OCI-LY7 (cell line): Measurements from ENCODE around the gene DNAAF2. TPM values are rescaled to one million over a fixed set of nuclear protein-coding genes. Genes with fewer than 3 reads are reported as not detected.

Experiments
- BruUV-seq: library from RNA; stranded (reverse); fragments of 400-500 nt; replicated peaks from 2 replicates; lab custom pipeline; 2021; lab: Mats Ljungman, UMichigan
- CTCF ChIA-PET: fragments of 300-600 bp; sonication (Branson Sonifier 250); formaldehyde crosslinking; loops from one replicate; lab custom pipeline; 2022; ENCODE audit warnings: antibody characterized with exemption; ENCODE audit not compliant: unreplicated experiment; lab: Charles Lee
- POLR2A ChIA-PET: fragments of 300-600 bp; sonication (Branson Sonifier 250); formaldehyde crosslinking; loops from one replicate; lab custom pipeline; 2022; ENCODE audit warnings: antibody characterized with exemption; lab: Charles Lee
- DNase-seq: peaks from one replicate; pipeline ENCODE4 v3.0.0-alpha.2; 2015; ENCODE audit warnings: low spot score
- H2AFZ ChIP-seq: fragments of 200-600 bp; sonication (generic), shearing (Covaris generic); 2 replicates; pipeline ENCODE4 v1.6.1; 2014; ENCODE audit warnings: mild to moderate bottlenecking, antibody characterized with exemption, low read length, moderate library complexity
- H3K27ac ChIP-seq: fragments of 200-600 bp; sonication (generic); 2 replicates; pipeline ENCODE4 v1.5.1; 2014; ENCODE audit warnings: mixed run types, low read depth, mild to moderate bottlenecking, moderate library complexity, low read length, inconsistent platforms; ENCODE audit not compliant: poor library complexity, severe bottlenecking
- H3K36me3 ChIP-seq: fragments of 200-600 bp; sonication (generic); 2 replicates; pipeline ENCODE4 v1.6.1; 2014; ENCODE audit warnings: mild to moderate bottlenecking, antibody characterized with exemption, low read length, moderate library complexity, mixed read lengths; ENCODE audit not compliant: insufficient read depth
- H3K4me1 ChIP-seq: fragments of 200-600 bp; sonication (generic); 2 replicates; pipeline ENCODE4 v1.5.1; 2014; ENCODE audit warnings: mild to moderate bottlenecking, low read length; ENCODE audit not compliant: insufficient read depth, poor library complexity, severe bottlenecking
- H3K4me2 ChIP-seq: fragments of 200-600 bp; sonication (generic); 2 replicates; pipeline ENCODE4 v1.6.1; 2014; ENCODE audit warnings: mild to moderate bottlenecking, low read length
- H3K4me3 ChIP-seq: fragments of 200-600 bp; sonication (generic); 2 replicates; pipeline ENCODE4 v1.5.1; 2014; ENCODE audit warnings: mild to moderate bottlenecking, low read depth, low read length; ENCODE audit not compliant: poor library complexity, severe bottlenecking
- H3K79me2 ChIP-seq: fragments of 200-600 bp; sonication (generic); 2 replicates; pipeline ENCODE4 v1.6.1; 2016; ENCODE audit warnings: low read depth, mild to moderate bottlenecking, low read length, moderate library complexity, mixed read lengths; ENCODE audit not compliant: insufficient read depth
- H3K9me2 ChIP-seq: fragments of 200-600 bp; sonication (generic); 2 replicates; pipeline ENCODE4 v1.6.1; 2016; ENCODE audit warnings: mild to moderate bottlenecking, low read length, mixed read lengths; ENCODE audit not compliant: insufficient read depth
- H3K9me3 ChIP-seq: fragments of 200-600 bp; sonication (generic); 2 replicates; pipeline ENCODE4 v1.6.1; 2014; ENCODE audit warnings: mild to moderate bottlenecking, mixed run types, low read length, mixed read lengths
- H4K20me1 ChIP-seq: fragments of 200-600 bp; sonication (generic); 2 replicates; pipeline ENCODE4 v1.6.1; 2014; ENCODE audit warnings: mild to moderate bottlenecking, antibody characterized with exemption, low read length, moderate library complexity, mixed read lengths; ENCODE audit not compliant: insufficient read depth
- CTCF ChIP-seq: fragments of 200-600 bp; sonication (generic); conservative IDR thresholded peaks from 2 replicates; pipeline ENCODE4 v1.5.1; 2014; ENCODE audit warnings: mild to moderate bottlenecking, antibody characterized with exemption, low read length, moderate library complexity, mixed read lengths
- EZH2phosphoT487 ChIP-seq: fragments of 200-600 bp; sonication (generic); IDR thresholded peaks from 2 replicates; pipeline ENCODE4 v1.6.1; 2018; ENCODE audit warnings: low read depth, borderline replicate concordance, mild to moderate bottlenecking, mixed run types, antibody characterized with exemption, low read length, moderate library complexity, mixed read lengths
- intact Hi-C: fragments of 100-400 bp; cut with micrococcal nuclease; formaldehyde crosslinking; loops from one replicate; pipeline ENCODE4 v1.10.0; 2022; ENCODE audit not compliant: unreplicated experiment
- small RNA-seq: library from RNA; depleted of rRNA; stranded (forward); fragments of <200 nt; gene quantifications from one replicate; pipeline ENCODE3, GENCODE V24; 2014
- total RNA-seq, 2 experiments: library from RNA; depleted of rRNA in 1 of 2; stranded (reverse); fragments of >200 nt in 1 of 2; shearing (Covaris generic) in 1 of 2; gene quantifications; 2 replicates each; pipeline ENCODE4 v1.2.3, GENCODE V29; 2014 to 2022

The DNAAF2 gene
- total RNA-seq, 2 experiments from 2014 or later = 9.7 to 14.7 TPM

GRCh38 chr14:49581209-49582112 lies 53.6 kb downstream of the DNAAF2 start:
- no peak for DNase-seq
- H3K4me1 ChIP-seq = peaks cover 36% of the 10 kb centered on the region
- TF ChIP-seq CTCF (no peak), EZH2phosphoT487 (no peak)
- no peaks in the 10 kb centered on the region for H3K9me3 ChIP-seq
- H2AFZ ChIP-seq = no peak overlapping the region
- peaks cover 60% of the 10 kb centered on the region for H3K79me2 ChIP-seq
- ChIA-PET POLR2A (no interaction called here), CTCF (no interaction called here)
- H4K20me1 ChIP-seq = peaks cover 41% of the 10 kb centered on the region
- no TSS peak for BruUV-seq
- H3K4me3 ChIP-seq = no peak overlapping the region
- peak overlapping the region; percentile 76 for H3K4me2 ChIP-seq
- no peaks in the 10 kb centered on the region for H3K9me2 ChIP-seq
- peak overlapping the region; percentile 23 for H3K27ac ChIP-seq
- intact Hi-C loops = no loop called here
- peaks cover 89% of the 10 kb centered on the region for H3K36me3 ChIP-seq

GRCh38 chr14:49579841-49580240 lies 55.2 kb downstream of the DNAAF2 start:
- H2AFZ ChIP-seq = no peak overlapping the region
- no peaks in the 10 kb centered on the region for H3K9me2 ChIP-seq
- TF ChIP-seq EZH2phosphoT487 = no peak
- peaks cover 90% of the 10 kb centered on the region for H3K36me3 ChIP-seq
- ChIA-PET POLR2A (interaction anchor here (0.6 kb wide), 2 partner anchors 44 to 245 kb away, joined by 3 read pairs; no protein-coding TSS in a partner anchor), CTCF (no interaction called here)
- intact Hi-C loops = no loop called here
- BruUV-seq = no TSS peak
- H3K79me2 ChIP-seq = peaks cover 46% of the 10 kb centered on the region
- H3K4me1 ChIP-seq = peaks cover 36% of the 10 kb centered on the region
- H3K4me3 ChIP-seq = no peak overlapping the region
- H3K9me3 ChIP-seq = no peaks in the 10 kb centered on the region
- H4K20me1 ChIP-seq = peaks cover 35% of the 10 kb centered on the region
- H3K27ac ChIP-seq = no peak overlapping the region
- no peak for DNase-seq
- no peak overlapping the region for H3K4me2 ChIP-seq

- Histone ChIP-seq H3K4me1 (peaks cover 20% of the 10 kb centered on the region), H3K4me2 (no peak overlapping the region), H3K27ac (no peak overlapping the region), H3K9me3 (no peaks in the 10 kb centered on the region), H3K79me2 (peaks cover 29% of the 10 kb centered on the region; the same call in 1 of the 2 replicates), H2AFZ (no peak overlapping the region), H3K4me3 (no peak overlapping the region), H3K9me2 (no peaks in the 10 kb centered on the region), H4K20me1 (peaks cover 19% of the 10 kb centered on the region), H3K36me3 (peaks cover 89% of the 10 kb centered on the region)
- TF ChIP-seq CTCF (no peak), EZH2phosphoT487 (no peak)
- BruUV-seq = no TSS peak
- POLR2A ChIA-PET = interaction anchor here (0.7 kb wide), 1 partner anchor 109 kb away, joined by 3 read pairs; no protein-coding TSS in a partner anchor
- CTCF ChIA-PET = no interaction called here
- intact Hi-C loops = no loop called here
- no peak for DNase-seq
Measured at GRCh38 chr14:49578141-49578540, 56.9 kb downstream of the DNAAF2 start.

Small RNAs within 50 kb of the gene (small RNA-seq; reads per million reads assigned to genes)
- not detected for gene AL139099.3
- gene AL139099.4 = not detected
- not detected for gene RF00019
- not detected for gene RNU6ATAC30P

Other genes with a start within 250 kb of the DNAAF2 start
- gene RPS29, start 48.9 kb downstream of the DNAAF2 start, total RNA-seq (2014; rRNA removed; shearing (Covaris generic)) = 3,800 and 6,504 TPM in 2 replicates
- gene RPS29, start 48.9 kb downstream of the DNAAF2 start, total RNA-seq (2022) = 2,010 and 2,518 TPM in 2 replicates
- gene LRR1, start 36.3 kb downstream of the DNAAF2 start, total RNA-seq (2014; rRNA removed; shearing (Covaris generic)) = 83.4 and 89.8 TPM in 2 replicates
- gene LRR1, start 36.3 kb downstream of the DNAAF2 start, total RNA-seq (2022) = 73.0 and 80.3 TPM in 2 replicates
- gene RPL36AL, start 14.6 kb downstream of the DNAAF2 start, total RNA-seq (2014; rRNA removed; shearing (Covaris generic)) = 257 and 441 TPM in 2 replicates
- 306 and 313 TPM in 2 replicates for gene RPL36AL, start 14.6 kb downstream of the DNAAF2 start, total RNA-seq (2022)
- 79.3 and 83.5 TPM in 2 replicates for gene MGAT2, start 14.4 kb downstream of the DNAAF2 start, total RNA-seq (2014; rRNA removed; shearing (Covaris generic))
- 70.0 and 71.7 TPM in 2 replicates for gene MGAT2, start 14.4 kb downstream of the DNAAF2 start, total RNA-seq (2022)
- 26.3 and 28.6 TPM in 2 replicates for gene POLE2, start 53.0 kb upstream of the DNAAF2 start, total RNA-seq (2014; rRNA removed; shearing (Covaris generic))
- gene POLE2, start 53.0 kb upstream of the DNAAF2 start, total RNA-seq (2022) = 30.3 and 36.8 TPM in 2 replicates
- 0.25 and 0.26 TPM in 2 replicates for gene KLHDC1, start 57.9 kb upstream of the DNAAF2 start, total RNA-seq (2014; rRNA removed; shearing (Covaris generic))
- 0.37 TPM in 1 of 2 replicates, not detected in the other for gene KLHDC1, start 57.9 kb upstream of the DNAAF2 start, total RNA-seq (2022)
- 55.7 and 68.0 TPM in 2 replicates for gene KLHDC2, start 132.9 kb upstream of the DNAAF2 start, total RNA-seq (2014; rRNA removed; shearing (Covaris generic))
- gene KLHDC2, start 132.9 kb upstream of the DNAAF2 start, total RNA-seq (2022) = 53.7 and 64.9 TPM in 2 replicates
- gene NEMF, start 217.5 kb upstream of the DNAAF2 start, total RNA-seq (2014; rRNA removed; shearing (Covaris generic)) = 63.2 and 71.3 TPM in 2 replicates
- 67.5 and 79.4 TPM in 2 replicates for gene NEMF, start 217.5 kb upstream of the DNAAF2 start, total RNA-seq (2022)